Measurements from ENCODE around the gene MICB.

- TF ChIP-seq POLR2AphosphoS5 (IDR thresholded peaks at IDR 0.05; ENCODE audit: borderline replicate concordance, low read depth, low read length) (no peak; the same call in 1 of the 2 replicates), EZH2 (IDR thresholded peaks at IDR 0.05) (no peak)
Observed at GRCh38 chr6:31540640-31541039, 42.7 kb downstream of the MICB start.
